GM23338 (cell line): ENCODE results near the gene GTF3C1. TPM values are rescaled to one million over a fixed set of nuclear protein-coding genes. Genes with fewer than 3 reads are reported as not detected.

ENCODE experiments used
- ATAC-seq: fragments of 200-7000 bp; cut with Tn5 transposase; 3 replicates; pipeline ENCODE4 v1.9.1; 2020
- DNase-seq: peaks from one replicate; pipeline ENCODE4 v3.0.0-alpha.2; 2015; ENCODE audit warnings: low spot score
- H2AFZ ChIP-seq: fragments of 200-600 bp; sonication (generic); 2 replicates; pipeline ENCODE4 v1.8.0; 2016; ENCODE audit warnings: antibody characterized with exemption, mild to moderate bottlenecking, moderate library complexity
- H3F3A ChIP-seq: fragments of 200-600 bp; sonication (generic); replicated peaks from 2 replicates; pipeline ENCODE4 v1.8.0; 2017; ENCODE audit warnings: antibody characterized with exemption, mixed run types, low read depth
- H3K27ac ChIP-seq: fragments of 200-600 bp; sonication (generic); 2 replicates; pipeline ENCODE4 v1.6.1; 2016; ENCODE audit warnings: low read depth
- H3K27me3 ChIP-seq: fragments of 200-600 bp; sonication (generic); 2 replicates; pipeline ENCODE4 v1.8.0; 2016; ENCODE audit warnings: mild to moderate bottlenecking, mixed run types, moderate library complexity; ENCODE audit not compliant: insufficient read depth
- H3K36me3 ChIP-seq: fragments of 200-600 bp; sonication (generic); 2 replicates; pipeline ENCODE4 v1.8.0; 2016; ENCODE audit warnings: mild to moderate bottlenecking; ENCODE audit not compliant: insufficient read depth
- H3K4me1 ChIP-seq: fragments of 200-600 bp; sonication (generic); 2 replicates; pipeline ENCODE4 v1.8.0; 2016; ENCODE audit warnings: mild to moderate bottlenecking, moderate library complexity; ENCODE audit not compliant: insufficient read depth
- H3K4me2 ChIP-seq: fragments of 200-600 bp; sonication (generic); 2 replicates; pipeline ENCODE4 v1.7.1; 2017; ENCODE audit warnings: mixed run types
- H3K4me3 ChIP-seq: fragments of 200-600 bp; sonication (generic); 2 replicates; pipeline ENCODE4 v1.6.1; 2016; ENCODE audit warnings: mixed run types
- H3K79me2 ChIP-seq: fragments of 200-600 bp; sonication (generic); replicated peaks from 2 replicates; pipeline ENCODE4 v1.8.0; 2017; ENCODE audit warnings: mild to moderate bottlenecking; ENCODE audit not compliant: insufficient read depth
- H3K9me2 ChIP-seq: fragments of 200-600 bp; sonication (generic); 2 replicates; pipeline ENCODE4 v1.8.0; 2017; ENCODE audit not compliant: insufficient read depth
- H4K20me1 ChIP-seq: fragments of 200-600 bp; sonication (generic); replicated peaks from 2 replicates; pipeline ENCODE4 v1.8.0; 2017; ENCODE audit warnings: mild to moderate bottlenecking; ENCODE audit not compliant: insufficient read depth
- H3K27ac Mint-ChIP-seq: 2 replicates; pipeline ENCODE4 v1.8.0; 2020; ENCODE audit warnings: inconsistent platforms, mild to moderate bottlenecking, moderate library complexity, mixed read lengths
- H3K27me3 Mint-ChIP-seq: 3 replicates; pipeline ENCODE4 v1.8.0; 2022; ENCODE audit warnings: low read depth, mild to moderate bottlenecking, moderate library complexity, mixed read lengths, inconsistent platforms; ENCODE audit not compliant: insufficient read depth, poor library complexity
- H3K36me3 Mint-ChIP-seq: 3 replicates; pipeline ENCODE4 v1.8.0; 2021; ENCODE audit warnings: low read depth, mild to moderate bottlenecking, inconsistent platforms, moderate library complexity, mixed read lengths
- H3K4me1 Mint-ChIP-seq: 3 replicates; pipeline ENCODE4 v1.8.0; 2020; ENCODE audit warnings: mild to moderate bottlenecking, inconsistent platforms, mixed read lengths
- H3K4me3 Mint-ChIP-seq: 3 replicates; pipeline ENCODE4 v1.8.0; 2021; ENCODE audit warnings: moderate library complexity, mild to moderate bottlenecking, inconsistent platforms, mixed read lengths
- H3K9me3 Mint-ChIP-seq: 3 replicates; pipeline ENCODE4 v1.8.0; 2020; ENCODE audit warnings: moderate library complexity, mild to moderate bottlenecking, inconsistent platforms, mixed read lengths
- CREB1 ChIP-seq: fragments of 250-450 bp; sonication (Bioruptor Pico); IDR thresholded peaks from 2 replicates; pipeline ENCODE4 v1.5.0; 2020; ENCODE audit warnings: low read depth, mild to moderate bottlenecking, moderate library complexity
- EZH2phosphoT487 ChIP-seq: fragments of 200-600 bp; sonication (generic); IDR thresholded peaks from one replicate; pipeline ENCODE4 v1.8.1; 2018; ENCODE audit warnings: antibody characterized with exemption; ENCODE audit not compliant: unreplicated experiment
- POLR2AphosphoS5 ChIP-seq: IDR thresholded peaks from 2 replicates; pipeline ENCODE4 v1.6.1; 2016; ENCODE audit warnings: antibody characterized with exemption, low read depth
- ZNF114 ChIP-seq: fragments of 250-450 bp; sonication (Bioruptor Pico); IDR thresholded peaks from 2 replicates; pipeline ENCODE4 v1.5.0; 2020; ENCODE audit warnings: mild to moderate bottlenecking, moderate library complexity
- polyA plus RNA-seq: library from polyadenylated mRNA; unstranded; fragments of >200 nt; fragmentation: Nextera tagmentation; extraction: Ambion mirVana; gene quantifications from 2 replicates; pipeline ENCODE4 v1.2.1, GENCODE V29; 2016
- total RNA-seq: library from RNA; depleted of rRNA; stranded (reverse); fragments of >200 nt; shearing (Covaris generic); gene quantifications from 2 replicates; pipeline ENCODE4 v1.2.3, GENCODE V29; 2014
- TF ChIP-seq, protein P1 (sequence below): fragments of 250-450 bp; sonication (Bioruptor Pico); IDR thresholded peaks from 2 replicates; pipeline ENCODE4 v1.5.0; 2020; ENCODE audit warnings: mild to moderate bottlenecking, moderate library complexity
- TF ChIP-seq, protein P2 (sequence below), 2 experiments: fragments of 200-600 bp in 1 of 2; sonication (generic) in 1 of 2; conservative IDR thresholded peaks; 2 replicates each; pipeline versions ENCODE4 v1.5.1 to v1.6.1; 2016 to 2017; ENCODE audit warnings: antibody characterized with exemption in 2 of 2, low read depth in 2 of 2, mild to moderate bottlenecking in 2 of 2, moderate library complexity in 1 of 2

GTF3C1 gene
- total and polyA plus RNA-seq, 2 experiments from 2014 or later: 78.5 to 138 TPM

DNA sequence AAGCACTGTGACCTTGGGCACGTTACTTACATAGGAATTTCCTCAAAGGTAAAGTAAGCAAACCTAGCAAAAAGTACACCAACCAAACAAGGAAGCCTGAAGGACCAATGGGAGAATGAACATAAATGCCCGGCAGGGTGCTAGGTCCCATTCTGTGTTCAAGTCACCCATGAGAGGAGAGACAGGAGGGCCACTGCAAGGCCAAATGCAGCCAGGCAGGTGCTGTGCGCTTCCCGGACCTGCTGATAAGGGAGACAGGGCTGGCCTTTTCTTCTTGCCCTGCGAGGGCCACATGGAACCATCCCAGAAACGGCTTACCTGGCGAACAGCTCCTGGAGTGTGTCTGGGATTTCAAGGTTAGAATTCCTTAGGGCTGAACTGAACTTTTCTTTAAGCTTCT is 69.0 kb downstream of the GTF3C1 start:
- no peak overlapping the region for H3K4me3 ChIP-seq
- Mint-ChIP-seq H3K27me3 (peaks cover 6% of the 10 kb centered on the region), H3K9me3 (no peaks in the 10 kb centered on the region), H3K36me3 (peaks cover 92% of the 10 kb centered on the region), H3K4me1 (no peaks in the 10 kb centered on the region), H3K27ac (no peak overlapping the region), H3K4me3 (no peak overlapping the region)
- ATAC-seq: no peak
- peaks cover 3% of the 10 kb centered on the region for H4K20me1 ChIP-seq
- H3K27me3 ChIP-seq: no peaks in the 10 kb centered on the region
- H3K4me1 ChIP-seq: no peaks in the 10 kb centered on the region
- H3K27ac ChIP-seq: no peak overlapping the region
- H3K36me3 ChIP-seq: peaks cover 50% of the 10 kb centered on the region
- no peak overlapping the region for H2AFZ ChIP-seq
- H3K4me2 ChIP-seq: no peak overlapping the region
- TF ChIP-seq, protein P1, sequence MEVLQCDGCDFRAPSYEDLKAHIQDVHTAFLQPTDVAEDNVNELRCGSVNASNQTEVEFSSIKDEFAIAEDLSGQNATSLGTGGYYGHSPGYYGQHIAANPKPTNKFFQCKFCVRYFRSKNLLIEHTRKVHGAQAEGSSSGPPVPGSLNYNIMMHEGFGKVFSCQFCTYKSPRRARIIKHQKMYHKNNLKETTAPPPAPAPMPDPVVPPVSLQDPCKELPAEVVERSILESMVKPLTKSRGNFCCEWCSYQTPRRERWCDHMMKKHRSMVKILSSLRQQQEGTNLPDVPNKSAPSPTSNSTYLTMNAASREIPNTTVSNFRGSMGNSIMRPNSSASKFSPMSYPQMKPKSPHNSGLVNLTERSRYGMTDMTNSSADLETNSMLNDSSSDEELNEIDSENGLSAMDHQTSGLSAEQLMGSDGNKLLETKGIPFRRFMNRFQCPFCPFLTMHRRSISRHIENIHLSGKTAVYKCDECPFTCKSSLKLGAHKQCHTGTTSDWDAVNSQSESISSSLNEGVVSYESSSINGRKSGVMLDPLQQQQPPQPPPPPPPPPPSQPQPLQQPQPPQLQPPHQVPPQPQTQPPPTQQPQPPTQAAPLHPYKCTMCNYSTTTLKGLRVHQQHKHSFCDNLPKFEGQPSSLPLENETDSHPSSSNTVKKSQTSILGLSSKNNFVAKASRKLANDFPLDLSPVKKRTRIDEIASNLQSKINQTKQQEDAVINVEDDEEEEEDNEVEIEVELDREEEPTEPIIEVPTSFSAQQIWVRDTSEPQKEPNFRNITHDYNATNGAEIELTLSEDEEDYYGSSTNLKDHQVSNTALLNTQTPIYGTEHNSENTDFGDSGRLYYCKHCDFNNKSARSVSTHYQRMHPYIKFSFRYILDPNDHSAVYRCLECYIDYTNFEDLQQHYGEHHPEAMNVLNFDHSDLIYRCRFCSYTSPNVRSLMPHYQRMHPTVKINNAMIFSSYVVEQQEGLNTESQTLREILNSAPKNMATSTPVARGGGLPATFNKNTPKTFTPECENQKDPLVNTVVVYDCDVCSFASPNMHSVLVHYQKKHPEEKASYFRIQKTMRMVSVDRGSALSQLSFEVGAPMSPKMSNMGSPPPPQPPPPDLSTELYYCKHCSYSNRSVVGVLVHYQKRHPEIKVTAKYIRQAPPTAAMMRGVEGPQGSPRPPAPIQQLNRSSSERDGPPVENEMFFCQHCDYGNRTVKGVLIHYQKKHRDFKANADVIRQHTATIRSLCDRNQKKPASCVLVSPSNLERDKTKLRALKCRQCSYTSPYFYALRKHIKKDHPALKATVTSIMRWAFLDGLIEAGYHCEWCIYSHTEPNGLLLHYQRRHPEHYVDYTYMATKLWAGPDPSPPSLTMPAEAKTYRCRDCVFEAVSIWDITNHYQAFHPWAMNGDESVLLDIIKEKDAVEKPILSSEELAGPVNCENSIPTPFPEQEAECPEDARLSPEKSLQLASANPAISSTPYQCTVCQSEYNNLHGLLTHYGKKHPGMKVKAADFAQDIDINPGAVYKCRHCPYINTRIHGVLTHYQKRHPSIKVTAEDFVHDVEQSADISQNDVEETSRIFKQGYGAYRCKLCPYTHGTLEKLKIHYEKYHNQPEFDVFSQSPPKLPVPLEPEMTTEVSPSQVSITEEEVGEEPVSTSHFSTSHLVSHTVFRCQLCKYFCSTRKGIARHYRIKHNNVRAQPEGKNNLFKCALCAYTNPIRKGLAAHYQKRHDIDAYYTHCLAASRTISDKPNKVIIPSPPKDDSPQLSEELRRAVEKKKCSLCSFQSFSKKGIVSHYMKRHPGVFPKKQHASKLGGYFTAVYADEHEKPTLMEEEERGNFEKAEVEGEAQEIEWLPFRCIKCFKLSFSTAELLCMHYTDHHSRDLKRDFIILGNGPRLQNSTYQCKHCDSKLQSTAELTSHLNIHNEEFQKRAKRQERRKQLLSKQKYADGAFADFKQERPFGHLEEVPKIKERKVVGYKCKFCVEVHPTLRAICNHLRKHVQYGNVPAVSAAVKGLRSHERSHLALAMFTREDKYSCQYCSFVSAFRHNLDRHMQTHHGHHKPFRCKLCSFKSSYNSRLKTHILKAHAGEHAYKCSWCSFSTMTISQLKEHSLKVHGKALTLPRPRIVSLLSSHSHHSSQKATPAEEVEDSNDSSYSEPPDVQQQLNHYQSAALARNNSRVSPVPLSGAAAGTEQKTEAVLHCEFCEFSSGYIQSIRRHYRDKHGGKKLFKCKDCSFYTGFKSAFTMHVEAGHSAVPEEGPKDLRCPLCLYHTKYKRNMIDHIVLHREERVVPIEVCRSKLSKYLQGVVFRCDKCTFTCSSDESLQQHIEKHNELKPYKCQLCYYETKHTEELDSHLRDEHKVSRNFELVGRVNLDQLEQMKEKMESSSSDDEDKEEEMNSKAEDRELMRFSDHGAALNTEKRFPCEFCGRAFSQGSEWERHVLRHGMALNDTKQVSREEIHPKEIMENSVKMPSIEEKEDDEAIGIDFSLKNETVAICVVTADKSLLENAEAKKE (CRISPR knock-in tag): no peak
- TF ChIP-seq POLR2AphosphoS5 (no peak), CREB1 (CRISPR knock-in tag) (no peak), ZNF114 (CRISPR knock-in tag) (no peak), EZH2phosphoT487 (no peak)
- no peaks in the 10 kb centered on the region for H3F3A ChIP-seq
- no peaks in the 10 kb centered on the region for H3K79me2 ChIP-seq
- H3K9me2 ChIP-seq: no peaks in the 10 kb centered on the region
- DNase-seq: no peak

DNA sequence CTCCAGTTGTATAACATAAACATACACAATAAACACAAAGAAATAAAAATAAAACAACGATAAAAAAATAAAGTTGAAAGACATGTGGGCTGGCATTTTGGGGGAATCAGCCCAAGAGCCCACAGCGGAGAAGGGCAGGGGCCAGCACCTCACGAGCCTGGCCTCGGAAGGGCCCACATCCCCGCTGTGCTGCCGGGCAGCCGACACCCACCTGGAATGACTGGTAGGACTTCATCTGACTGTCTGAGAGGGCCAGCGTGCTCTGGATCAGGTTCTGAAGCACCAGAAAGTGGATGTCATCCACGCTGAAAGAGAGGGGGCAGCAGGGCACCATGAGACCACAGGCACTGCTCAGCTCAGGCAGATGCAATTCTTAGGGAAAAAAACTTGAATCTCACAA is 73.5 kb downstream of the GTF3C1 start:
- Histone ChIP-seq H3K4me1 (no peaks in the 10 kb centered on the region), H3K4me2 (no peak overlapping the region), H3K9me2 (no peaks in the 10 kb centered on the region), H3K27ac (no peak overlapping the region), H3K4me3 (no peak overlapping the region), H2AFZ (no peak overlapping the region), H3K36me3 (peaks cover 43% of the 10 kb centered on the region), H3F3A (no peaks in the 10 kb centered on the region), H4K20me1 (no peaks in the 10 kb centered on the region; the same call in none of the 2 replicates), H3K79me2 (no peaks in the 10 kb centered on the region), H3K27me3 (no peaks in the 10 kb centered on the region)
- ATAC-seq (no peak), DNase-seq (no peak)
- peaks cover 83% of the 10 kb centered on the region for H3K36me3 Mint-ChIP-seq
- no peaks in the 10 kb centered on the region for H3K9me3 Mint-ChIP-seq
- H3K4me3 Mint-ChIP-seq: no peak overlapping the region
- H3K4me1 Mint-ChIP-seq: no peaks in the 10 kb centered on the region
- H3K27ac Mint-ChIP-seq: no peak overlapping the region
- peaks cover 5% of the 10 kb centered on the region for H3K27me3 Mint-ChIP-seq
- TF ChIP-seq, protein P2, sequence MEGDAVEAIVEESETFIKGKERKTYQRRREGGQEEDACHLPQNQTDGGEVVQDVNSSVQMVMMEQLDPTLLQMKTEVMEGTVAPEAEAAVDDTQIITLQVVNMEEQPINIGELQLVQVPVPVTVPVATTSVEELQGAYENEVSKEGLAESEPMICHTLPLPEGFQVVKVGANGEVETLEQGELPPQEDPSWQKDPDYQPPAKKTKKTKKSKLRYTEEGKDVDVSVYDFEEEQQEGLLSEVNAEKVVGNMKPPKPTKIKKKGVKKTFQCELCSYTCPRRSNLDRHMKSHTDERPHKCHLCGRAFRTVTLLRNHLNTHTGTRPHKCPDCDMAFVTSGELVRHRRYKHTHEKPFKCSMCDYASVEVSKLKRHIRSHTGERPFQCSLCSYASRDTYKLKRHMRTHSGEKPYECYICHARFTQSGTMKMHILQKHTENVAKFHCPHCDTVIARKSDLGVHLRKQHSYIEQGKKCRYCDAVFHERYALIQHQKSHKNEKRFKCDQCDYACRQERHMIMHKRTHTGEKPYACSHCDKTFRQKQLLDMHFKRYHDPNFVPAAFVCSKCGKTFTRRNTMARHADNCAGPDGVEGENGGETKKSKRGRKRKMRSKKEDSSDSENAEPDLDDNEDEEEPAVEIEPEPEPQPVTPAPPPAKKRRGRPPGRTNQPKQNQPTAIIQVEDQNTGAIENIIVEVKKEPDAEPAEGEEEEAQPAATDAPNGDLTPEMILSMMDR (conservative IDR thresholded peaks at IDR 0.05; ENCODE audit: low read depth in 2 of 2): no peak
